NCI-H748 (cell line): Measurements from ENCODE around the gene GNL3.

Experiments used
- DNase-seq: peaks from one replicate; lab custom pipeline; 2025; ENCODE audit not compliant: unreplicated experiment; lab: John Stamatoyannopoulos, UW

Gene GNL3

DNA sequence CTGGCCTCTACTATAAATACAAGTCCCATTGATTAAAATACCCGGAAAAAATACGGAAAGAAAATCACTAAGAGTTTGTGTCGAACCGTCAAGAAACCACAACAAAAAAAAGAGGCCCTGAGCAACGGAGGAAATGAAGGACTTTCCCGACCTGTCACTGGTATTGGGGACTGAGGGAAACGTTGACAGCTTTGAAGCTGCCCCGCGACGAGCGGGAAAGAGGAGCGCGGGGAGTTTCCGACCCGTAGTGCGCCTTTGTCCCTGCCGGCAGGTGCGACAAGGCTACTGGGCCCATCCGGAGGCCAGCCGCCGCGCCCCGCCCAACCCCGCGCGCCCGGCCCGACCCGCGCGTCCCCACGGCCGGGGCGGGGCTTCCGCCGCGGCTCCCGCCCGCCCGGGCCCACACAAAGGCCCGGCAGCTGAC, 535 bp upstream of the GNL3 start:
- DNase-seq: peak; percentile 87

DNA sequence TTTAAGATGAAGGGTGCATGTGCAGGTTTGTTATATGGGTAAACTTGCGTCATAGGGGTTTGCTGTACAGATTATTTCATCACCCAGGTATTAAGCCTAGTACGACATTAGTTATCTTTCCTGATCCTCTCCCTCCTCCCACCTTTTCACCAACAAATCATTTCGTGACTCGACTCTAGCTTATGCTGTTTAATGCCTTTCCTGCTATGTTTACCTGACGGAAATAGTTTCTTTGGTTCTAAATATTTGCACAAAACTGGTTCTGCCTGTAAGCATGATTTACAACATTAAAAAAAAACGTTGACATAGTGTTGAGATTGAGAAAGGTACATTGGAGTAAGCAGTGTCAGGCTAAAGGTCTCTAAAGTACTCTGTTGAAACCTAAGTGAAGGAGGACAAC, 2.4 kb downstream of the GNL3 start:
- no peak for DNase-seq

DNA sequence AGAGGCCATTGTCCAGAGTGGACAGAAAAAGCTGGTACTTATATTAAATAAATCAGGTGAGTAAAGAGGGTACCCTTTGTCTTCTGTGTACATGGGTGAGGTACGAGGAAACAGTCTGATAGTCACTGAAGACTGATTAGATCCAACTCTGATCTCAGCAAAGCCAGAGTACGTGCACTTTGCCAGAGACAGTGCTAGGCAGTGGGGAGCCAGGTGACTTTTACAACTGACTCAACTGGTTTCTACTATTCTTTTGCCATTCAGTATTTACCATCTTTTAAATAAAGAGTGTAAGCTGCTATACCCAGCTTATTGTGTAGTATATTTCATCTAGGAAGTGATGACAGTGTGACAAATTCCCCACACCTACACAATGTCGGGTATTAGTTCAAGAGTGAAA, 3.3 kb downstream of the GNL3 start:
- no peak for DNase-seq

DNA sequence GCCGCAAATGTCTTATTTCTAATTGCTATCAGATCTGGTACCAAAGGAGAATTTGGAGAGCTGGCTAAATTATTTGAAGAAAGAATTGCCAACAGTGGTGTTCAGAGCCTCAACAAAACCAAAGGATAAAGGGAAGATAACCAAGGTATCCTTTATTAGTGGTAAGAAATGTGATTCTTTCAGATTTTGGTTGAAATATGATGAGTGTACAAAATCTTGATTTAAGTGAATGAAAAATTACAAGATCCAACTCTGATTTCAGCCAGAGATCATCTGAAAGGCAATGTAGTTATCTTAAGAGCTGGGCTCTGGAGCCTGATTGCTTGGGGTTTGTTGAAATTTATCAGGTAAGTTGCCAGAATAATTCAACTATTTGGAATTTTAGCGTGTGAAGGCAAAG, 4.7 kb downstream of the GNL3 start:
- DNase-seq: no peak

DNA sequence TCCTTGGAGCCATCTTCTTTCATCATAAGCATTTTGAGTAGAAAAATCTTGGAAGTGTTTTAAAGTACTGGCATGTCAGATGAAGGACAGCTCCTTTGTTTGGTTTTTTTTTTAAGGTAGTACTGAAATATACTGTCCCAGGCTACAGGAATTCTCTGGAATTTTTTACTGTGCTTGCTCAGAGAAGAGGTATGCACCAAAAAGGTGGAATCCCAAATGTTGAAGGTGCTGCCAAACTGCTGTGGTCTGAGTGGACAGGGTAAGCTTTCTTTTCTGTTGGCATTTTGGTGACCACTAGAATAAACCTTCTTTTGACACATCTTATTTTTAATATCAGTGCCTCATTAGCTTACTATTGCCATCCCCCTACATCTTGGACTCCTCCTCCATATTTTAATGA, 7.2 kb downstream of the GNL3 start:
- no peak for DNase-seq

DNA sequence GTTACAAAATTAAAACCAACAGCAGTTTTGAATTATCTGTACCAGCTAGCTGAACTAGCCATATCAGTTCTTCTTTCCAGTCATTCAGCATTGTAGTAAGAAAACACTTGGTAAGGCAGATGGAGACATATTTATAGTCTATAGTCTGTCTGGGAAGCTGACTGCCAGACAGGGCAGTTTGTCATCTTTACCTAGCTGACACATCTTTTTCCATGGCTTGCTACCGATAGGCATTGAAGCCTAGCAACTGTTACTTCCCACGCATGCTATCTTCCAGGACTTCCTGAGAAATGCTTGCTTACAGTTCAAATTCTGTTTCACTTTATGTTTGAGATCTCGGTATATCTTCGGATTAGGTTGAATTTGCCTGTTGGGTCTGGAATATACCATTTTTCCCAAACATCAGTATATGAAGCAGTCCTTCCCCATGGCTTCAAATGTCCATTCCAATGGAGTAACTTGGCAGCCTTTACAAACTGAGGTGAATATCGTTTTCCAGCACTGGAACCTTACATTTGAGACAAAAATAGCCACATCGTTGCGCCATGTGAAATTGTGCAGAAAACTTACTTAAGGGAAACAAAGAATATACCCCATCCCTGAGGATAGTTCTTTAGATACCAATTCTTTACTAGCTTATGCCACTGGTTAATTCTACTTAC, 8.8 kb downstream of the GNL3 start:
- no peak for DNase-seq

DNA sequence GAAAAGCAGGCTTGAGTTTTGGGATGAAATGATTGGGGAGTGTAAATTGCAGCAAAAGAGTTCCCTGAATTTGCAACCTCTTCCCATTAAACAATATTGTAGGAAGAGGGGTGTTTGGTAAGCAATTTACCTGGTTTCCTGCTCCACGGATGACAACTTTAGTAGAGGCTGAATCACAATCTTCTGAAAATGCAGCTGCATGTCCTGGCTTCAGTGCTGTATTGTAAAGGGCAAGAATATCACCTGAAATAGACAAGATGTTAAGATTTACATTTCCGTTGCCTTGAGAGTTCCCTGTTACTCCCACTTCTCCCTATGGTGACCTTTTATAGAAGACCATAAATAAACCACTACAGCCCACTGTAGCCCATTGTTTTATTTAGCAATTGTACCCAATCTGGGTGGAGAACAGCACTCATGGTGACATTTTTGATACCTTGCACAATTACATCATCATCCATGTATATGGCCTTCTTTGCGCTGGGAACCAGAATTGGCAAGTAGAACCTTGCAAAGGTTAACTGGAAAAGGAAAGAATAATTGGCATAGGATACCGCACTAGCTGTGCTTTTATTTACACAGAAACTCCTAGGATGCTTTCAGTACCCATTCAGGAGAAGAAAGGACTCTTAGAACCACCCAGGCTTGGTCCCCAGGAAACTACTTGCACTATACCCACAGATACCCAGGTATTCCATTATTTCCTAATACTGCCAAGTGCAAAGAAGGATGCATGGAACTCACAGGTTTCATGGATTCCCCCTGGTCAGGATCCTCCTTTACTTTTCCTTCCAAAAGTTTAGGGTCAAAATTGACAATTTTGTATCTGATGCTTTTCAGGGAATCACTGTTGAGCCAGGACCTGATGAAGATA, 10.2 kb downstream of the GNL3 start:
- no peak for DNase-seq

DNA sequence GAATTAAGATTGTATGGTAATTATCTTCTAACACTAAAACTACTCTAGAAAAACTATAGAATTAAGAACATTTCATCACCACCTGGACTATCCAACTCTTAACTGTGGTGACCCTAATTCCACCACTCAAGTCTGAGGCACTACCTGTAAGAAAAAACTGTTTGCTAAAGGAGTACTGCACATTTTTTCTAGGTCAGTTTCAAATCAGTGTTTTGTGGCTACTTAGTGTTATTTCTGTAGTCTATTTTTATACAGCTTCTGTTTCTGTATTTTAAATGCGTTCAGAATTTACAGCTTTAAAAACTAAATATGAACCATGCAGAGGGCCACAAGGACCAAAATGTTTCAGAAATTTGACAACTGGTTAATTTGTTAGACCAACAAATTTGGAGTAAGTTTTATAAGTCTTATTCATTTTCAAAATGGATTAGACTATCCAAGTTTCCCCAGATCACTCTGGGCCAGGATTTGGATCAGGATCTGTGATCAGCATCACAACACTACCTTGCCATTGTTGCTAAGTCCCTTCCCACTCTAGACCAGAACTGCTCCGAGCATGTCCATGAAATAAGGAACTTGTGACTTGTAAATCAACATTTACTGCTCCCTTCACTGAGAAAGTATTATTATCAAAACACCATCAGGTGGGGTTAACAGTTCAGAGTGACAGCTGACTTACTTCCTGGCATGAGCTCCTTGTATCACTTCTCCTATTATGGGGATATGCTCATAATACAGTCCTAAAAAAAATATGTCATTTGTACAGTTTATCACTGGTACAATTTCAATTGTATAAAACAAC, 11.2 kb downstream of the GNL3 start:
- DNase-seq: no peak

DNA sequence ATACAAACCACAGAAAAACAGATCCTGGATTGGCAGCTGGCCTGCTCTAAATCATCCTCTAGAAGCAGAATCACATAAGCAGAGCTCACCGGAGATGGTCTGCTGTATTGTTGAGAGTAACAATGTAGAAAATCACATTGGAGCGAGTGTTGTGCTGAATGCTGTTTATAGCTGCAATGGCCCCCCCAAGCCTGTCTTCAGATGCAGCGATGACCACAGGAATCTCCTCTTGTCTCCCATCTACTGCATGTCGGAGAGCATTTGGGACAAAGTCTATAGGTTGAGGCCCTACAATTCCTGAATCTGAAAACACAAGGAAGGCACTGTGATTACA, 11.8 kb downstream of the GNL3 start:
- no peak for DNase-seq

DNA sequence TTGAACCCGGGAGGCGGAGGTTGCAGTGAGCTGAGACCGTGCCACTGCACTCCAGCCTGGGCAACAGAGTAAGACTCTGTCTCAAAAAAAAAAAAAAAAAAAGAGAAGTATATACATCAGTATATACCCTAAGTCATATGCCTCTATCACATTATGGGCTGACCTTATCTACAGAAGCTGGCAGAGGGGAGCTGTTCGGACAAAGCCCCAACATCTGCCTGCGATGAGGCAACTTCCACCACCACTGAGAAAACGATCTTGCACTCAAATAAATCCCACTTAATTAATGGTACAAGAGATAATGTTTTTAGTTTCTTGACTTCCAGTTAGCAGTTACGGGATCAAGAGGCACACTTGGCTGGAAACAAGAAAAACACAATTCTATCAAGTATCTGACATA, 17.5 kb downstream of the GNL3 start:
- no peak for DNase-seq

DNA sequence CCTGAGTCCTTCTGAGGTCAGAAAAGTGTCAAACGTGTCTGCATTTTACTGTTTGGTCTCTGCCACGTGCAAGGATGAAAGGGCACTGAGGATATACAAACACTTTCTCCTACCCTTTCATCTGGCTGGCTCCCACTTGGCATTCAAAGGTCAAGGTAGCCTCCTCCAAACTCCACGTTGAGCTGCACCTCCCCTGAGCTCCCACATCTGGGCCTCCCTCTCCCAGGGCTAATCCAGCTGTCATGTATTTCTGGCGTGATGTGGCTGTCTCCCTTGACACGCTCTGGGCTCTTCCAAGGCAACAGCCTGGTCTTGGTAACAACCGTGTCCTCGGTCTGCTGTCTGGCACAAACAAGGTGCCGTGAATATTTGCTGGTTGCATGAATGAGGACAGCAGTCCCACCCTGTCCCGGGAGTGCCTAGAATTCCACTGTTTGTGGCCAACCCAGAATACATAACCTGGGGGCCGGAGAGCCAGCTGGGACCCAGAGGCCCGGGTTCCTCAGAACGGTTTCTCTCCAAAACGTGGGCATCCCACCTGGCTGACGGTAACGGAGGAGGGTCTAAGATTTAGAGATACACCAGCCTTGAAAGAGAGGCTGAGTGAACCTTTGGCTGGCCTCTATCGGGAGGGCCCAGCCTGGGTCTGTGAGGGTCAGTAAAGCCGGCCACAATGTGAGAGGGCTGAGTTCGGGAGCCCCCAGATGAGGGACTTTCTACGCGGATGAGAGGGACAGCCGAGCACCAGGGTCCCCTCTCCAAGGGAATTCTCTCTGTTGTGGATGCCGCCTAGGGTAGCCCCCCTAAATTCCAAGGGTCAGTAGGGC, 19.0 kb downstream of the GNL3 start:
- DNase-seq: peak; percentile 5

DNA sequence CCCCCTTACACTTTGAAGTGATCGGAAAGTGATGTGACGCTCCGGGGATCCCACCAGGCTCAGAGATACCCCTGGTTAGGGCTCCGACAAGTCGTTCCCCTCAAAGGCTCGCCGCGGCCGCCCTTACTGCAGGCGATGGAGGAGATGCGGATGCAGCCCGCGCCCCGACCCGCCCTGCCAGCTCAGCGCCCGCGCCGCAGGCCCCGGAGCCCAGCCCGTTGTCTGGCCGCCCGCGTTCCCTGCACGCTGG, 19.5 kb downstream of the GNL3 start:
- DNase-seq: no peak

DNA sequence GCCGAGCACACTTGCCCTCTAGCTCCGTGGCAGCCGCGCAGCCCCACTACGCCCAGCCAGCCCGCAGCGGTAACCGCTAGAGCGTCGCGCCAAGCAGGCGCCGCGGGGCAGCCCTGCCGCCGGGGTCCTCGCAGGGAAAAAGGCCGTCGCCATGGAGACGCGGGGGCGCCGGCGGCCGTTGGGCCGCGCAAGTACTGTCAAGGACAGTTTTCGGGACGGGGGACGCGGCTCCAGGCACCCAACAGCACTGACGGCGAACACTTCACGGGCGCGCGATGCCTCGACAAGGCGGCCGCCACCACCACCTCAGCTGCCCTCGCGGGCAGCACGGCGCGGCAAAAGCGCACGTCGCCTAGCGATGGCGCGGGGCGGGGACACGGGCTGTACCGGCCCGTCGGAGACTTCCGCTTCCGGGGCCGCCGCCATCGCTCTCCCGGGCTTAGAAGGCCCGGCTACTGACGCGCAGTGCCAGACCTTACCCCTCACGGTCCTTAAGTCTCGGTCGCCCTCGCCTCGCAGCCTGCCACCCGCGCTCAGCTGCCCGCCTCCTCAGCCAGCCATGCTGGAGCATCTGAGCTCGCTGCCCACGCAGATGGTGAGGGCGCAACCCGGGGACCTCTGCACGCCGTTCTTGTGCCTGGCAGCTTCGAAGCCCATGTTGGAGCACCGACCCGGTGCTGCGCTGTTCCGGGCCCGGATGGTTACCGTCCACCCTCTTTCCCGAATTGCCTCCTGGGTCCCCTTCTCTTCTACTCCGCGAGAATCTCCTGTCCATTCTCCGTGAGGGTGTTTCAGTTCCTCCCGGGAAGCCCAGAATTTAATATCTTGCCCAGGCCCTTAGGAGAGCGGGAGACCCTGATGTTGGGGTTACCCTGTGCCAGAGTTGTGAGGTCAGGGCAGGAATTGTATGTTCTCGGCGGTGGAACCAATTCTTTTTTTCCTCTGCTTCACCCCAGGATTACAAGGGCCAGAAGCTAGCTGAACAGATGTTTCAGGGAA, 20.2 kb downstream of the GNL3 start, which contains the start of the genes GLT8D1 and SPCS1:
Gene GLT8D1, minus strand, starts transcription at position 104 of the 999 bp plus-strand sequence. CDS start 5,331 bp downstream, outside the sequence.
Gene SPCS1, plus strand, starts transcription at position 419 of the 999 bp plus-strand sequence. Its CDS starts 141 bp downstream, at position 560.
- DNase-seq: peak; percentile 86

DNA sequence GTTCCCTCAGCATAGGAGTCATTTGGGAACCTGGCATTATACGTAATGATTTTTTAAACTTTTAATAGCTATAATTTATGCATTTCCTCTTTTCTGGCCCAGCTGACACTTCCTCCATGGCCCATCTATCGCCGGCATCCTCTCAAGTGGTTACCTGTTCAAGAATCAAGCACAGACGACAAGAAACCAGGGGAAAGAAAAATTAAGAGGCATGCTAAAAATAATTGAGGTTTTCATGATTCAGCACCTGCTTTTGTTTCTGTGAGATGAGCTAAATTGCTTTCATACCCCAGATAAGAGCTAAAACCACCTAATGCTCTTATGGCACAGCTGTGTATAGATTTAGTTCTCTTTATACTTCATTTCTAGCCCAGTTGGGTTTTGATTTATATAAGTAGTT, 21.8 kb downstream of the GNL3 start:
- DNase-seq: no peak

DNA sequence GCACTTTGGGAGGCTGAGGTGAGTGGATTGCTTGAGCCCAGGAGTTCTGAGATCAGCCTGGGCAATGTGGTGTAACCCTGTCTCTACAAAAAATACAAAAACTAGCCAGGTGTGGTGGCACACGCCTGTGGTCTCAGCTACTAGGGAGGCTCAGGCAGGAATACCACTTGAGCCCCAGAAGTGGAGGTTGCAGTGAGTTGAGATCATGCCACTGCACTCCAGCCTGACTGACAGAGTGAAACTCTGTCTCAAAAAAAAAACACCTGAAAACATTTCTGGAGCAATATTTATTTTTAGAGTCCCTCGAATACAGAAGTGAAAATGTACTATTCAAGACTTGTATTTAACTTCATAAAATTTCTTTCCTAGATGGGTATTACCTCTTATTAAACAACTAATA, 24.7 kb downstream of the GNL3 start:
- no peak for DNase-seq

DNA sequence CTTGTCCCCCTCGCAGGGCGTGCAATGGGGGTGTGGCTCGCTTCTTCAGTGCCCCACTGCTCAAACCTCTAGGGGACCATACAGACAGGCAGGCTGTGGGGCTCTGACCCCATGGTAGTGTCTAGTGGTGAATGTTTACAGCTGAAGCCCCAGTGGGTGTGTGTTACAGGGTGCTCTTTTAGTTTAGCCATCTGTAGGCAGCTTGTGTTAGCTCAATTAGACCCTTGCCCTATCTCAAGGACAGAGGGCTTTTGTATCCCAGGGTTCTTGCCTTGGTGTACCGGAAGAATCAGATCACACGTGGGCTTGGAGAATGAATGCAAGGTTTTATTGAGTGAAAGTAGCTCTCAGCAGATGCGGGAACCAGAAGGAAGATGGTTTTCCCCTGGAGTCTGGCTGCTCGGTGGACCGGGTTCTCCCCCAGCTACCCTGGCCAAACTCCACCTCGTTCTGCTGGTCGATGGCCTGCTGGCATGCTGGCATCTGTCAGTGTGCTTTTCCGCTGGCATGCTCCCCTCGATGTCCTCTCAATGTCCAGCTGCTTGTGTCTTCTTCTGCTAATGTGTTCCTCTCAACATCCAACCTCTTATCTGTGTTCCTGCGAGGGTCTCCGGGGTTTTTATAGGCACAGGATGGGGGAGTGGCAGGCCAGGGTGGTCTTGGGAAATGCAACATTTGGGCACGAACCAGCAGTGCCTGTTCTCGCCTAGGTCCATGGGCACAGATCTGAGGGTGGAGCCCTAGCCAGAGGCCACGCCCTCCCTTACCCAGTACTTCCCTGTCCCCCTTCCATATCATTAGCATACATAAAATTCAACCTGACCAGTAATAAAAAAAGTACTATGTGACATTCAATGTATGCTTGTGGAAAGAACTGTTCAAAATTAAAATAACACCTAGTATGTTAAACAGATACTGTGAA, 26.7 kb downstream of the GNL3 start:
- DNase-seq: no peak

DNA sequence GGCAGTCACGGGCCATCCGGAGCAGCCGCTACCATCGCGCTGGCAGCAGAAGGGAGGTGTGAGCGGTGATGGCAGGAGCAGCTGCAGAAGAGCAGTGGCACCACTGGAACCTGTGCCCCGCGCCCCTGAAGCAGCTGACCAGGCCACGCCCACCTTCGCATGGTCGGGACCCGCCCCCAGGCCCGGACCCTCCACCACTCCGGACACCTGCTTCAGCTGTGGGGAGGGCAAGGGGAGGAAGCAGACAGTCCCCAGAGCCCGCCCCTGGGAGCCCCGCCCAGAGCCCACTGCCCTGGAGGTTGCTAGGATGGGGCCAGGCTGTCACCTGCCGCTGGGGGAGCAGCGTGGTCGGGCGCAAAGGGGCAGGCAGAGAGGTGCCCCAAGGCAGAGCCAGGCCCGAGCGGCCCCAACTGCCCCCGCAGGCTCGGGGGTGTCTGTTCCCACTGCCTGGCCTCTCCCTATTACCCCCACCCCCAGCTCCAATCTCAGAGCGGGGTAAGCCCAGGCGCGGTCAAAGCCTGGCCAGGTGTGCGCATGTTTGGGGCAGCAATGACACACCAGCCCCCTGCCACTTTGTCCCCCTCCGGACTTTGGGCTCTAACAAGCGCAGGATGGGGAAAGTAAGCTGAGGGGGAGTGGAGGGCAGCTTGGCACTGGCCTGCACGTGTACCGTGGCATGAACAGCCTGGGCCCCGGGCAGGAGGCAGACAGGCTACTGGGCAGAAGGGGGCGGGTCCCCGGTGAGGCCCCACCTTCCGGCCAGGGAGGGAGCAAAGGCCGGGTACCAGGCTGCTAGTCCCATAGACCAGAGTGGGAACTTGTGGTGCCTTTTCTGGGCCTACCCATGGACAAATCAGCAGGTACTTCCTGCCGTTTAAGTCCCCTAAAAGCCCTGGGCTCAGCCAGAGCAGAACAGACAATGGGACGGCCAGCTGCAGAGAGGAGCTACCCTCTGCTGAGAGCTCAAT, 28.8 kb downstream of the GNL3 start:
- DNase-seq: no peak
